ENCODE data around the gene PDIK1L.
"Not testable (repeated sequence)": the region's sequence is repeated elsewhere in the genome, so short reads cannot be mapped to it uniquely, and the experiment has no call there.

Gene PDIK1L

DNA sequence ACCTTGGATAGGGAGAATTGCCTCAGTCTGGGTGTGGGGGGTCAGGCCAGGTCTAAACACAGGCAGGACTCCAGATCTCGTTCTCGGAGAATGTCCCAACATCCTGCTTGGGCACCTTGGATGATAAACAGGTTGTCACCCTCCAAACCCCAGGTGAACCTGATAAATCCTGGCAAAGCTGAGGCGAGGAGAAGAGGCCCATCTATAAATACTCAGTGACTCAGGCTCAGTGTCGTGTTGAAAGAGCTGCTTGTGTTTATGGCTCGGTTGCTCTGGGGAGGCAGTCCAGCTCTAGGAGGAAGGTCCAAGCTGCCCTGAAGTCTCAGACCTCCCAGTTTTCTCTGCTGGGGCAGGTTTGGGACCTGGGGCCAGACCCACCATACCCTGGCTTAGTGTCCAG lies 28.4 kb upstream of the PDIK1L start:
- DNase-seq: no peak
- H3K9me3 ChIP-seq: no peaks in the 10 kb centered on the region
- no peak for TF ChIP-seq CTCF (IDR thresholded peaks at IDR 0.05; ENCODE audit: low read depth, low read length)
- H3K27me3 ChIP-seq: no peaks in the 10 kb centered on the region
- H3K4me3 ChIP-seq (ENCODE audit: low read depth, low read length): no peak overlapping the region
- no peaks in the 10 kb centered on the region for H3K4me1 ChIP-seq
- no peaks in the 10 kb centered on the region for H3K36me3 ChIP-seq

- Histone ChIP-seq H3K36me3 (no peaks in the 10 kb centered on the region), H3K4me1 (no peaks in the 10 kb centered on the region), H3K4me3 (ENCODE audit: low read depth, low read length) (no peak overlapping the region), H3K27me3 (no peaks in the 10 kb centered on the region), H3K9me3 (no peaks in the 10 kb centered on the region)
- no peak for DNase-seq
- no peak for TF ChIP-seq CTCF (IDR thresholded peaks at IDR 0.05; ENCODE audit: low read depth, low read length)
Observed at GRCh38 chr1:26084091-26084561, 27.5 kb upstream of the PDIK1L start.

- DNase-seq: no peak
Observed at GRCh38 chr1:26084844-26085243, 26.8 kb upstream of the PDIK1L start.

GRCh38 chr1:26089125-26089524 lies 22.5 kb upstream of the PDIK1L start:
- Histone ChIP-seq H3K9me3 (no peaks in the 10 kb centered on the region), H3K36me3 (no peaks in the 10 kb centered on the region), H3K4me3 (ENCODE audit: low read depth, low read length) (no peak overlapping the region), H3K4me1 (no peaks in the 10 kb centered on the region), H3K27me3 (peaks cover 11% of the 10 kb centered on the region)
- TF ChIP-seq CTCF (IDR thresholded peaks at IDR 0.05; ENCODE audit: low read depth, low read length): no peak
- no peak for DNase-seq

More at GRCh38 chr1:26084844-26085243, 26.8 kb upstream of the PDIK1L start:
- no peak for TF ChIP-seq CTCF (IDR thresholded peaks at IDR 0.05; ENCODE audit: low read depth, low read length)
- H3K4me3 ChIP-seq (ENCODE audit: low read depth, low read length): no peak overlapping the region
- H3K36me3 ChIP-seq: no peaks in the 10 kb centered on the region
- H3K9me3 ChIP-seq: no peaks in the 10 kb centered on the region
- H3K4me1 ChIP-seq: no peaks in the 10 kb centered on the region
- H3K27me3 ChIP-seq: no peaks in the 10 kb centered on the region

- TF ChIP-seq CTCF (IDR thresholded peaks at IDR 0.05; ENCODE audit: low read depth, low read length): no peak
- no peaks in the 10 kb centered on the region for H3K4me1 ChIP-seq
- no peaks in the 10 kb centered on the region for H3K9me3 ChIP-seq
- H3K27me3 ChIP-seq: peaks cover 11% of the 10 kb centered on the region
- no peaks in the 10 kb centered on the region for H3K36me3 ChIP-seq
- no peak for DNase-seq
- no peak overlapping the region for H3K4me3 ChIP-seq (ENCODE audit: low read depth, low read length)
Observed at GRCh38 chr1:26090893-26091292, 20.7 kb upstream of the PDIK1L start.

GRCh38 chr1:26092422-26092821 lies 19.2 kb upstream of the PDIK1L start:
- Histone ChIP-seq H3K4me3 (ENCODE audit: low read depth, low read length) (no peak overlapping the region), H3K36me3 (no peaks in the 10 kb centered on the region), H3K27me3 (peaks cover 11% of the 10 kb centered on the region), H3K4me1 (no peaks in the 10 kb centered on the region), H3K9me3 (no peaks in the 10 kb centered on the region)
- no peak for TF ChIP-seq CTCF (IDR thresholded peaks at IDR 0.05; ENCODE audit: low read depth, low read length)
- DNase-seq: no peak

DNA sequence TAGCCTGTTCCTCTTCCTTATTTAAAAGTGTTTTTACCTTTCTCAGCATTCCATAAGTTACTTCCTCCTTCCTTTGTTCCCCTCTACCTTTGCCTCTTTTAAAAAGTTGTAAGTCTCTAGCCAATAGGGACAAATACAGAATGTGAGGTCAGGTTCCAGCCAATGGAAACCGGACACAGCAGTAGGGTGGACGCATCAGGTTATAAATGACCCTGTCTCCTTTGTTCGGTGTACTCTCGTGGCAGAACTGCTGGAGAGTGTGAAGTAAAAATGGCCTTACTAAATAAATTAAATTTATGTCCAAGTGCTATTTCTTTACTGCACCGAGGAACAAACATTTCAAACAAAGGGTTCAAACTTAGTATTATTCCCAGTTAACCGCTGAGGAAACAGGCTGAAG lies 18.1 kb upstream of the PDIK1L start:
- H3K4me3 ChIP-seq (ENCODE audit: low read depth, low read length); DNase-seq; H3K9me3 ChIP-seq; H3K4me1 ChIP-seq; H3K36me3 ChIP-seq: not testable (repeated sequence)
- peaks cover 11% of the 10 kb centered on the region for H3K27me3 ChIP-seq
